GM12865 (cell line): ENCODE measurements around the gene ZBTB20.
A peak's percentile ranks its signal among the peaks of the same experiment; 100 is the strongest.

Source experiments
- DNase-seq: peaks from one replicate; pipeline ENCODE4 v3.0.0; 2010; ENCODE audit warnings: low read depth
- H3K4me3 ChIP-seq: 2 replicates; pipeline ENCODE4 v1.5.1; 2011; ENCODE audit warnings: mild to moderate bottlenecking, low read depth, low read length, control low read depth
- CTCF ChIP-seq: IDR thresholded peaks from 2 replicates; pipeline ENCODE4 v1.5.1; 2011; ENCODE audit warnings: low read length, control low read depth, low read depth, inconsistent platforms; ENCODE audit not compliant: insufficient read depth; ENCODE audit errors: missing control alignments

ZBTB20 gene

GRCh38 chr3:114331007-114331406, 816.1 kb downstream of the ZBTB20 start:
- no peak for TF ChIP-seq CTCF
- DNase-seq: no peak
- H3K4me3 ChIP-seq: no peak overlapping the region

- peak; percentile 49 for DNase-seq
- TF ChIP-seq CTCF: no peak
- H3K4me3 ChIP-seq: no peak overlapping the region
Observed at GRCh38 chr3:114329823-114330222, 817.3 kb downstream of the ZBTB20 start.

- no peak for TF ChIP-seq CTCF
- DNase-seq: no peak
- no peak overlapping the region for H3K4me3 ChIP-seq
Observed at GRCh38 chr3:114328345-114328744, 818.7 kb downstream of the ZBTB20 start.

- TF ChIP-seq CTCF: no peak
- DNase-seq: no peak
- H3K4me3 ChIP-seq: no peak overlapping the region
Observed at GRCh38 chr3:114327665-114328064, 819.4 kb downstream of the ZBTB20 start.

GRCh38 chr3:114323546-114324254, 823.4 kb downstream of the ZBTB20 start:
- H3K4me3 ChIP-seq: no peak overlapping the region
- DNase-seq: no peak
- no peak for TF ChIP-seq CTCF

- no peak for TF ChIP-seq CTCF
- DNase-seq: no peak
- no peak overlapping the region for H3K4me3 ChIP-seq
Observed at GRCh38 chr3:114320246-114320645, 826.8 kb downstream of the ZBTB20 start.

DNA sequence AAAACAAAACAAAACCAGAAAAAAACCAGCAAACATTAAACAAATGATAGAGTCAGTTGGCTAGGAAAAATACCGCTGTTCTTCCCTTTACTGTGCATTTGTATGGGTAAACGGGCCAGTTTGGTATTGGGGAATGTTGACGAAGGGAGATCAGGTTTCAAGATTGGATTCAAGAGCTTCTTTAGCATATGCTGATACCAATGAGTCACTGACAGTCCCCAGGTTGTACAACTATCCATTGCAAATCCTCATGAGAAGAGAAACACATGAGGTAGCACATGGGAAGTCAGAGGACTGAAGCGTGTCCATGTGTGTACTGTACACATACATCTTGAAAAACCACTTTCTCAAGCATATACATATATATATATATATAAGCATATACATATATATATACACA, 827.6 kb downstream of the ZBTB20 start:
- no peak for TF ChIP-seq CTCF
- no peak overlapping the region for H3K4me3 ChIP-seq
- no peak for DNase-seq
